ENCODE data around the gene SRP68.

- TF ChIP-seq EZH2phosphoT487 (IDR thresholded peaks at IDR 0.05; ENCODE audit: insufficient read depth, low read depth) = no peak
- TF ChIP-seq EZH2 (IDR thresholded peaks at IDR 0.05; ENCODE audit: insufficient read depth, poor library complexity, severe bottlenecking) = no peak
Observed at GRCh38 chr17:76048711-76049110, 23.6 kb downstream of the SRP68 start.
